A673 (cell line): ENCODE data around the gene MAST3.

Experiments used
- CTCF ChIP-seq: fragments of 300-800, 200-600 bp; sonication (generic); conservative IDR thresholded peaks from 2 replicates; pipeline ENCODE4 v1.5.1; 2017; ENCODE audit warnings: low read depth, mild to moderate bottlenecking, antibody characterized with exemption, low read length, moderate library complexity, mixed read lengths
- EZH2 ChIP-seq: fragments of 200-600 bp; sonication (generic); IDR thresholded peaks from 2 replicates; pipeline ENCODE4 v1.6.1; 2017; ENCODE audit warnings: borderline replicate concordance, low read depth, mild to moderate bottlenecking, mixed read lengths, antibody characterized with exemption, low read length; ENCODE audit not compliant: poor library complexity, severe bottlenecking

- no peak for TF ChIP-seq CTCF
- no peak for TF ChIP-seq EZH2
Measured at GRCh38 chr19:18059902-18060301, 37.7 kb upstream of the MAST3 start.
